Endothelial cell of umbilical vein (primary cell): Measurements from ENCODE around the gene HIVEP1. TPM values are rescaled to one million over a fixed set of nuclear protein-coding genes. Genes with fewer than 3 reads are reported as not detected.

ENCODE experiments used
- BruUV-seq: library from RNA; stranded (reverse); fragments of 400-500 nt; replicated peaks from 2 replicates; lab custom pipeline; 2021; lab: Mats Ljungman, UMichigan
- CTCF ChIA-PET: fragments of 300-600, 350-600 bp; sonication (Branson Sonifier 250); formaldehyde crosslinking; loops from one replicate; lab custom pipeline; 2021; ENCODE audit warnings: antibody characterized with exemption, inconsistent platforms; lab: Charles Lee
- POLR2A ChIA-PET: fragments of 300-600, 350-600 bp; sonication (Branson Sonifier 250); formaldehyde crosslinking; loops from one replicate; lab custom pipeline; 2021; ENCODE audit warnings: antibody characterized with exemption, inconsistent platforms; lab: Charles Lee
- DNase-seq: peaks from one replicate; pipeline ENCODE4 v3.0.0-alpha.2; 2011; ENCODE audit warnings: low read depth, low spot score
- FAIRE-seq: peaks from 2 replicates; lab custom pipeline; 2011; peaks lifted over from hg19 to GRCh38; lab: Jason Lieb, UNC
- H2AFZ ChIP-seq: 2 replicates; pipeline ENCODE4 v1.6.0; 2012; ENCODE audit warnings: low read depth, low read length, control low read depth, inconsistent platforms
- H3K27ac ChIP-seq: 2 replicates; pipeline ENCODE4 v1.5.1; 2011; ENCODE audit warnings: low read depth, mild to moderate bottlenecking, control low read depth, low read length, moderate library complexity; ENCODE audit not compliant: insufficient read depth
- H3K27me3 ChIP-seq, 2 experiments: 2 replicates each; pipeline versions ENCODE4 v1.6.0 to v1.6.1; 2011; ENCODE audit warnings: low read length in 2 of 2, mixed read lengths in 1 of 2; ENCODE audit not compliant: control insufficient read depth in 2 of 2, insufficient read depth in 2 of 2
- H3K36me3 ChIP-seq, 2 experiments: 2 replicates in 1 of 2; 3 replicates in 1 of 2; pipeline ENCODE4 v1.5.1; 2011; ENCODE audit warnings: low read length in 2 of 2, mild to moderate bottlenecking in 1 of 2, moderate library complexity in 1 of 2; ENCODE audit not compliant: control insufficient read depth in 2 of 2, insufficient read depth in 2 of 2; ENCODE audit errors: extremely low read depth in 1 of 2
- H3K4me1 ChIP-seq: 3 replicates; pipeline ENCODE4 v1.5.1; 2011; ENCODE audit warnings: mild to moderate bottlenecking, low read length; ENCODE audit not compliant: control insufficient read depth, insufficient read depth; ENCODE audit errors: extremely low read depth
- H3K4me2 ChIP-seq: 2 replicates; pipeline ENCODE4 v1.6.1; 2011; ENCODE audit warnings: low read length, control low read depth, mixed read lengths; ENCODE audit not compliant: insufficient read depth
- H3K4me3 ChIP-seq, 3 experiments: fragments of 200-600 bp in 1 of 3; sonication (generic), shearing (Covaris generic) in 1 of 3; replicated peaks in 1 of 3; 2 replicates each; pipeline ENCODE4 v1.5.1; 2011 to 2016; ENCODE audit warnings: control low read depth in 3 of 3, low read length in 3 of 3, mild to moderate bottlenecking in 2 of 3, inconsistent platforms in 1 of 3, low read depth in 1 of 3, moderate library complexity in 1 of 3; ENCODE audit not compliant: insufficient read depth in 1 of 3
- H3K79me2 ChIP-seq: 2 replicates; pipeline ENCODE4 v1.6.0; 2012; ENCODE audit warnings: low read length, inconsistent platforms; ENCODE audit not compliant: control insufficient read depth, insufficient read depth
- H3K9ac ChIP-seq: replicated peaks from 2 replicates; pipeline ENCODE3; 2011; ENCODE audit warnings: low read length, control low read depth; ENCODE audit not compliant: insufficient read depth; ENCODE audit errors: extremely low read depth
- H3K9me1 ChIP-seq: replicated peaks from 3 replicates; pipeline ENCODE4 v1.6.0; 2011; ENCODE audit warnings: mild to moderate bottlenecking, low read length; ENCODE audit not compliant: control insufficient read depth, insufficient read depth; ENCODE audit errors: extremely low read depth
- H3K9me3 ChIP-seq: replicated peaks from 2 replicates; pipeline ENCODE4 v1.5.1; 2012; ENCODE audit warnings: low read length, inconsistent platforms; ENCODE audit not compliant: control insufficient read depth, insufficient read depth
- H4K20me1 ChIP-seq: replicated peaks from 2 replicates; pipeline ENCODE3; 2011; ENCODE audit warnings: mild to moderate bottlenecking, low read length; ENCODE audit not compliant: control insufficient read depth, insufficient read depth; ENCODE audit errors: extremely low read depth
- CTCF ChIP-seq, 2 donors: IDR thresholded peaks; 1 replicate in 1 of 2; 2 replicates in 1 of 2; pipeline ENCODE4 v1.5.1; 2011; ENCODE audit warnings: low read length in 2 of 2, mild to moderate bottlenecking in 2 of 2, moderate library complexity in 2 of 2, control low read depth in 1 of 2, inconsistent platforms in 1 of 2, low read depth in 1 of 2; ENCODE audit not compliant: insufficient read depth in 1 of 2; ENCODE audit errors: extremely low read depth in 1 of 2
- EZH2 ChIP-seq: IDR thresholded peaks from 2 replicates; pipeline ENCODE4 v1.6.1; 2012; ENCODE audit warnings: borderline replicate concordance, low read depth, mild to moderate bottlenecking, moderate library complexity, low read length, inconsistent platforms; ENCODE audit not compliant: severe bottlenecking
- FOS ChIP-seq: IDR thresholded peaks from 2 replicates; pipeline ENCODE4 v1.6.1; 2011; ENCODE audit warnings: mild to moderate bottlenecking, low read length, moderate library complexity, borderline replicate concordance; ENCODE audit not compliant: insufficient read depth
- GATA2 ChIP-seq: IDR thresholded peaks from 2 replicates; pipeline ENCODE4 v1.7.0; 2011; ENCODE audit warnings: low read depth, mild to moderate bottlenecking, moderate library complexity, mixed read lengths, low read length; ENCODE audit not compliant: insufficient read length, insufficient read depth
- JUN ChIP-seq: IDR thresholded peaks from 2 replicates; pipeline ENCODE4 v1.6.1; 2011; ENCODE audit warnings: borderline replicate concordance, low read depth; ENCODE audit not compliant: insufficient read length, insufficient read depth
- MYC ChIP-seq: IDR thresholded peaks from one replicate; pipeline ENCODE4 v1.6.1; 2011; ENCODE audit warnings: mild to moderate bottlenecking, low read depth, low read length
- POLR2A ChIP-seq: IDR thresholded peaks from 2 replicates; pipeline ENCODE4 v1.6.1; 2012; ENCODE audit warnings: low read depth, mild to moderate bottlenecking, control low read depth, low read length
- POLR2AphosphoS5 ChIP-seq: IDR thresholded peaks from 2 replicates; pipeline ENCODE4 v1.6.1; 2012; ENCODE audit warnings: low read depth, mild to moderate bottlenecking, control low read depth, low read length, moderate library complexity; ENCODE audit not compliant: insufficient read depth
- dilution Hi-C: fragments of 300-500 bp; cut with MboI; formaldehyde crosslinking; loops from one replicate; pipeline ENCODE4 v1.15.0; 2019; ENCODE audit warnings: low sequenced_read_pairs; ENCODE audit not compliant: extremely low pct_ligation_motif_present
- intact Hi-C: fragments of 100-400 bp; cut with micrococcal nuclease; formaldehyde crosslinking; loops from one replicate; pipeline ENCODE4 v1.10.0; 2022
- polyA plus RNA-seq, 4 experiments: library from polyadenylated mRNA; depleted of rRNA in 3 of 4; stranded (reverse) in 3 of 4; unstranded in 1 of 4; fragments of >200 nt; gene quantifications; 2 replicates each; pipeline versions ENCODE4 v1.2.1 to v1.2.3, GENCODE V29; 2011 to 2012; ENCODE audit warnings: missing spikeins in 1 of 4
- total RNA-seq: library from RNA; stranded (reverse); gene quantifications from 2 replicates; pipeline ENCODE4 v1.2.3, GENCODE V29; 2021
- TF ChIP-seq, protein P1 (sequence below): IDR thresholded peaks from 2 replicates; pipeline ENCODE4 v1.6.1; 2011; ENCODE audit not compliant: insufficient read depth, insufficient read length

HIVEP1 gene
- total and polyA plus RNA-seq, 2 donors (not counting 3 experiments of a cell fraction or from before 2014, with no cell fraction given) = 33.5 to 49.2 TPM

DNA sequence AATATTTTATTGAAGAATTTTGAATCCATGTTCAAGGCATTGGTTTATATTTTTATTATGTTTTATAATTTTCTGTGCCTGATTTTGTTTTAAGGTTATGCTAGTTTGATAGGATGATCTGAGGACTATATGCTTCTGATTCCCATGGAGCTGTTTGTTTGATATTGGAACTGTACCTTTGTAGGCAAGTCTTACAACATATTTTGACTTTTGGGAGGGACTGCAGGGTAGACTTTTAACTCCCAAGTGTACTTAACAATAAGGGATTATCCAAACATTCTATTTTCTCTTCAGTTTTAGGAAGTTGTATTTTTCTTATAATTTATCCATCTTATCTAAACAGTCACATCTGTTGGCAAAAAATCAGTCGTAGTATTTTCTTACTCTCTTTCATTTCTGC lies 82.6 kb downstream of the HIVEP1 start:
- H3K4me2 ChIP-seq = no peak overlapping the region
- POLR2A ChIA-PET = no interaction called here
- dilution Hi-C loops = no loop called here
- no peak overlapping the region for H3K4me3 ChIP-seq
- no TSS peak for BruUV-seq
- peaks cover 7% of the 10 kb centered on the region for H3K79me2 ChIP-seq
- intact Hi-C loops = no loop called here
- no peak for DNase-seq
- H3K9ac ChIP-seq = no peak overlapping the region
- no peak overlapping the region for H3K27ac ChIP-seq
- H3K27me3 ChIP-seq = no peaks in the 10 kb centered on the region
- CTCF ChIA-PET = interaction anchor here (1.1 kb wide), 1 partner anchor 10 kb away, joined by 4 read pairs; no protein-coding TSS in a partner anchor
- TF ChIP-seq POLR2A (no peak), JUN (no peak), MYC (no peak), GATA2 (no peak), EZH2 (no peak), POLR2AphosphoS5 (no peak), FOS (no peak), CTCF (IDR thresholded peaks at IDR 0.05; ENCODE audit: extremely low read depth in 1 of 2, insufficient read depth in 1 of 2, low read depth in 1 of 2, low read length in 2 of 2) (no peak)
- TF ChIP-seq, protein P1, sequence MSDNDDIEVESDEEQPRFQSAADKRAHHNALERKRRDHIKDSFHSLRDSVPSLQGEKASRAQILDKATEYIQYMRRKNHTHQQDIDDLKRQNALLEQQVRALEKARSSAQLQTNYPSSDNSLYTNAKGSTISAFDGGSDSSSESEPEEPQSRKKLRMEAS = no peak
- no peak for FAIRE-seq
- H3K4me1 ChIP-seq = peaks cover 2% of the 10 kb centered on the region
- peaks cover 0 to 4% of the 10 kb centered on the region in 2 experiments for H3K36me3 ChIP-seq
- no peaks in the 10 kb centered on the region for H4K20me1 ChIP-seq
- no peak overlapping the region for H2AFZ ChIP-seq
- H3K9me1 ChIP-seq = no peaks in the 10 kb centered on the region
- no peaks in the 10 kb centered on the region for H3K9me3 ChIP-seq
